Medulla oblongata (tissue), 1 donor: Measurements from ENCODE around the gene WNT5B.

Experiments used
- DNase-seq: peaks from one replicate; pipeline ENCODE4 v3.0.0-alpha.2; 2015; ENCODE audit errors: extremely low spot score

Gene WNT5B

GRCh38 chr12:1630133-1630826, 1.2 kb downstream of the WNT5B start:
- DNase-seq: peak; percentile 46

- no peak for DNase-seq
These were observed 2.0 kb downstream of the WNT5B start for GRCh38 chr12:1630827-1631591.

GRCh38 chr12:1632702-1633101, 3.7 kb downstream of the WNT5B start:
- peak; percentile 41 for DNase-seq

- no peak for DNase-seq
These were observed 4.4 kb downstream of the WNT5B start for GRCh38 chr12:1633459-1633858.

DNA sequence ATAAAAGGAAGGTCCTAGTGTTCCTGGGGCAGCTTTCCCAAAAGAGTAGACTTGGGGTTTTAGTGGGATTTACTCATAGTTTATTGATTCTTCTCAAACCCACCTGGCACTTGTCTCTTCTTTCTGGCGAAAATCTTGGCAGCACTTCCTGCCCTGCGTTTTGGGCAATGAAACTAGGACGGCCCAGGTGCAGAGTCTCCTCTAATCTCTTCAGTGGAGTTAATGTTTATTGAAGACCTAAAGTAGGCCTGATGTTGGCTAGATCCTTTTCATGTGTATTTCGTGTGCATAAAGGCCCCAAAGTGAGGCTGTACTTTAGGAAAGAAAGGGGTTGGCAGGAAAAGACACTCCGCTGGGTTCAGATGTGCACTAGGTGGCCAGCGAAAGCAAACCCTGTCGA, 5.1 kb downstream of the WNT5B start:
- no peak for DNase-seq

- DNase-seq: peak; percentile 91
These were observed 5.7 kb downstream of the WNT5B start for GRCh38 chr12:1634590-1635191.

- no peak for DNase-seq
These were observed 6.5 kb downstream of the WNT5B start for GRCh38 chr12:1635301-1636095.

DNA sequence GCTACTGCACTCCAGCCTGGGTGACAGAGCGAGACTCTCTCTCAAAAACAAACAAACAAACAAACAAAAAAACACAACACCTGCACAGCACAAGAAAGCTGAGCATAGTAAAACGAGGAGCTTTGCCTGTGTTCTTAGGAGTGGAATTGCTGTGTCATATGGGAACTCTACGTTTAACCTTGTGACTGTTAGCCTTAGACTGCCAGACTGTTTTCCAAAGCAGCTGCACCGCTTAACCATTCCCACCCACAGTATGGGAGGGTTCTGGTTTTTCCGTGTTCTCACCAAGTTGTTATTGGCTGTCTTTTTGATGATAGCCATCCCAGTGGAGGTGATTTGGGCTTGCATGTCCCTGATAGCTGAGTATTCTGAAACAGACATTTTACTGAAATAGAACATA, 9.2 kb downstream of the WNT5B start:
- DNase-seq: no peak

GRCh38 chr12:1639538-1639937, 10.5 kb downstream of the WNT5B start:
- DNase-seq: no peak

GRCh38 chr12:1640328-1641234, 11.6 kb downstream of the WNT5B start:
- DNase-seq: no peak

GRCh38 chr12:1642513-1642912, 13.5 kb downstream of the WNT5B start:
- DNase-seq: no peak

DNA sequence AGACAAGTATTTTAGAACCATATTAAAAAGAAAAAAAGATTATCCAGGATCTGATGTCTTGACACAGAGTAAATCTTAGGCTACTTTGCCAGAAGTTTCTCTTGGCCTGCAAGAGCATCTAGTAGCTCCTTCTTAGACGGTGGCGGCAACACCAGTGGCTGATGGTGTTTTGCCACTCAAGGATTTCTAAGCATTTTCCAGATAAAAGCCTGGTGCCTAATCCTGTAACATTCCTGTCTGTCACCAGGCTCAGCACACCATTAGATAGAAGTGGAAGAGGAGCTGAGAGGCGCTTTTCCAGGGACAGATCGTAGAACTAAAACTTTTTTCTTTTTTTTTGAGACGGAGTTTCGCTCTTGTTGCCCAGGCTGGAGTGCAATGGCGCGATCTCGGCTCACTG, 14.0 kb downstream of the WNT5B start:
- no peak for DNase-seq

DNA sequence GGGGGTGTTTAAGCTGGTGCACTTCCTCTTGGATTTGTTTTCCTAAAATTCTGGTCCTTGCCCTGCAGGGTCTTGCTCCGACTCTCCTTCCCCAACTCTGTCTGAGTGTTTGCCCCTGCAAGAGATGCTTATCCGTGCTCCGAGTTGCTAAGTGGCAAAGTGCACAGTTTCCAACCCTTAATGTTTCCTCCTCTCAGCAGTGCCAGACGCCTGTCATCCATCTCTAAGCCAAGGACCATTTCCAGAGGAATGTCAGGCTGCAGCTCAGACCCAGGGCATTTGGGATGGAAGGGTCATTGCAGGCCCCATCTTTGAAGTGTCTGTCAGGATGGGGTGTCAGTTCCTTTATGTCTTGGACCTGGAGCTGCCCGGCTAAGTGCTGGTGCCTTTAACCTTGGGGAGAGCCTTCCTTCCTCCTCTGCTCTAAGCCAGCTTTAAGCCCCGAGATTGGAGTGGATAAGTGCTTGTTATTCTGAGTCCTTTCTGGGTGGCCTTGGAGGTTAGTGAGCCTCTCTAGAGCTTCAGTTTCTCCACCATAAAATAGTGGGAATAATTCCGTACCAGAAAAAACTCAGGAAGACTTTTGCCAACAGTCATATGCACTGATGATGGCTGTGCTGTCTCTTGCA, 15.0 kb downstream of the WNT5B start:
- DNase-seq: no peak

DNA sequence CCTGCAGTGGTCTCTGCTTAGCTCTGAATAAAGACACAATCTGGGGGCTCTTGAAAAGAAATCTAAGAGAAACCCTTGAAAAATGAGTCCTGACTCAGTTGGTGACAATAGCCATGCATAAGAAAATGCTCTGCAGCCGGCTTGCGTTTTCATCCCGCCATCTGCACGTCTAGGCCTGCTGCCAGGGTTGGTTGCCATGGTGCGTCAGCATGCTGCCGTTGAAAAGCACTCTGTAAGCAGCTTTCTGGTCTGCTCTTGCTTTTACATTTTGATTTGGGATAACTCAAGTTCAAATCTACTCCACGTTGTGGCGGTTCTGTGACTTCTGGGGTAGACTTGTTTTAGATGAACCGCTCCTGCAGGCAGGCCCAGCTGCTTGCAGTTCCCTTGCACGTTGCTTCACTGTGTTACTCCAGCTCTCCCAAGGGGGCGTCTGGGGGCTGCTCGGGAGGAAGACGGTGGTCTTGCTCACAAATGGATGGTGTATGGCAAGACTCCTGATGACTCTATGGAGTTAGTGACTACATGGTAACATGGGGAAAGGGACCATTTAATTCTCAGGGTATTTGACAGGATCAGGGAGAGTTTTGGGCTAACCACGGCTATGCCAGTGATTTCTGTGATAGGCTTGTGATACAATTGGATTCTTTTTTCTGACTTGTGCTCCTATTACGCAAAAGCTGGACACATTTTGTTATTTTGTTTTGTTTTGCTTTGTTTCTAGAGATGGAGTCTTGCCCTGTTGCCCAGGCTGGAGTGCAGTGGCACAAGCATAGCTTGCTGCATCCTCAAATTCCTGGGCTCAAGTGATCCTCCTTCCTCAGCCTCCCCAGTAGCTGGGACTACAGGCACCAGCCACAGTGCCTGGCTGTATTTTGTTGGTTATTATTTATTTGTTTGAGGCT, 15.8 kb downstream of the WNT5B start:
- peak; percentile 94 for DNase-seq

GRCh38 chr12:1645819-1646218, 16.8 kb downstream of the WNT5B start:
- no peak for DNase-seq

- no peak for DNase-seq
These were observed 17.7 kb downstream of the WNT5B start for GRCh38 chr12:1646569-1647284.

DNA sequence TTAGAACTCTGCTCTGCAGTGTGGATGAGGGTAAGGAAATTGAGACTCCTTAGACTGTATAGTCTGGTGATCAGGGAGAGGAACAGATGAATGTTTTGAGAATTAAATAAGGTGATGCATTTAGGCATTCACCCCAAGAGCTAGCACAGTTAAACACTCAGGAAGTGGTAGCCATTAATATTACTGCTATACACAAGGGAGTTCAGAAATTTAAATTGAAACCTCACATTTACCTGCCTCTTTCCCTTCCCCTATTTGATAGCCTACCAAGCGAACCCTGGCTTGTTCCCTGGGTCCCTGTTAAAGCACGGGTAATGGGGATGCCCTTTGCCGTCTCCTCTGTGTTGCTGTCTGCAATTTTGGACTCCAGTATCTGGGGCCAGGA, 18.2 kb downstream of the WNT5B start:
- no peak for DNase-seq

- DNase-seq: no peak
These were observed 21.4 kb downstream of the WNT5B start for GRCh38 chr12:1650260-1650977.
